Brain microvascular endothelial cell (primary cell): ENCODE measurements around the gene ROBO1.

Source experiments
- DNase-seq: peaks from one replicate; pipeline ENCODE4 v3.0.0-alpha.2; 2020
- H3K27ac ChIP-seq: fragments of 250-450 bp; sonication (Bioruptor Pico); 2 replicates; pipeline ENCODE4 v1.5.1; 2020; ENCODE audit warnings: mild to moderate bottlenecking, moderate library complexity
- H3K27me3 ChIP-seq: fragments of 250-450 bp; sonication (Bioruptor Pico); replicated peaks from 2 replicates; pipeline ENCODE4 v1.5.1; 2020; ENCODE audit warnings: mild to moderate bottlenecking
- H3K36me3 ChIP-seq: fragments of 250-450 bp; sonication (Bioruptor Pico); replicated peaks from 2 replicates; pipeline ENCODE4 v1.5.1; 2020; ENCODE audit warnings: mild to moderate bottlenecking
- H3K4me3 ChIP-seq: 2 replicates; pipeline ENCODE4 v1.5.1; 2011; ENCODE audit warnings: low read depth, mild to moderate bottlenecking, control low read depth, low read length, moderate library complexity
- in situ Hi-C: cut with HindIII; loops from 2 replicates; pipeline ENCODE4 v1.10.0; 2017; ENCODE audit warnings: low sequenced_read_pairs, low pct_ligation_motif_present
- TF ChIP-seq, protein P1 (sequence below): IDR thresholded peaks from 2 replicates; pipeline ENCODE4 v1.5.1; 2011; ENCODE audit warnings: low read depth, mild to moderate bottlenecking, moderate library complexity, low read length, control low read depth, inconsistent platforms; ENCODE audit errors: missing control alignments

The ROBO1 gene

DNA sequence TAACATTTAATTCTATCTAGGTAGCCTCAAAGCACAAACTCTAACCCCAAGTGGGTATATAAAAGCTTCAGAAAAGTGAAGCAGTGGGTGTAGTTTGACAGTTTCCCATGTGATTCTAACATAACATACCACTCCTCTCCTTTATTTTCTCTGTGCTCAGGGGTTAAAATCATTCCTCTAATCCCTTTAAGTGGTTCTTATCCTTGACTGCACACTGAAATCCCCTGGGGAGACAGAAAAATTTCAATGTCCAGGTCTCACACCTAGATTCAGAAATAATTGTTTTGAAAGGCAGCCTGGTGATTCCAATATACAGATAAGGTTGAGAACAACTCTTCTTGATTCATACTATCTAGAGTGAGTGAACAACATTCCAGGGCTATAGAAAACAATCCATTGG, 986.4 kb downstream of the ROBO1 start:
- DNase-seq = no peak
- TF ChIP-seq, protein P1, sequence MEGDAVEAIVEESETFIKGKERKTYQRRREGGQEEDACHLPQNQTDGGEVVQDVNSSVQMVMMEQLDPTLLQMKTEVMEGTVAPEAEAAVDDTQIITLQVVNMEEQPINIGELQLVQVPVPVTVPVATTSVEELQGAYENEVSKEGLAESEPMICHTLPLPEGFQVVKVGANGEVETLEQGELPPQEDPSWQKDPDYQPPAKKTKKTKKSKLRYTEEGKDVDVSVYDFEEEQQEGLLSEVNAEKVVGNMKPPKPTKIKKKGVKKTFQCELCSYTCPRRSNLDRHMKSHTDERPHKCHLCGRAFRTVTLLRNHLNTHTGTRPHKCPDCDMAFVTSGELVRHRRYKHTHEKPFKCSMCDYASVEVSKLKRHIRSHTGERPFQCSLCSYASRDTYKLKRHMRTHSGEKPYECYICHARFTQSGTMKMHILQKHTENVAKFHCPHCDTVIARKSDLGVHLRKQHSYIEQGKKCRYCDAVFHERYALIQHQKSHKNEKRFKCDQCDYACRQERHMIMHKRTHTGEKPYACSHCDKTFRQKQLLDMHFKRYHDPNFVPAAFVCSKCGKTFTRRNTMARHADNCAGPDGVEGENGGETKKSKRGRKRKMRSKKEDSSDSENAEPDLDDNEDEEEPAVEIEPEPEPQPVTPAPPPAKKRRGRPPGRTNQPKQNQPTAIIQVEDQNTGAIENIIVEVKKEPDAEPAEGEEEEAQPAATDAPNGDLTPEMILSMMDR = no peak
- no peaks in the 10 kb centered on the region for H3K27me3 ChIP-seq
- H3K4me3 ChIP-seq = no peak overlapping the region
- H3K36me3 ChIP-seq = no peaks in the 10 kb centered on the region
- no peak overlapping the region for H3K27ac ChIP-seq
- in situ Hi-C loops = no loop called here

- TF ChIP-seq, protein P1 = no peak
- no peaks in the 10 kb centered on the region for H3K36me3 ChIP-seq
- no peaks in the 10 kb centered on the region for H3K27me3 ChIP-seq
- no peak overlapping the region for H3K27ac ChIP-seq
- DNase-seq = no peak
- in situ Hi-C loops = no loop called here
- no peak overlapping the region for H3K4me3 ChIP-seq
These were observed 1001.9 kb downstream of the ROBO1 start for GRCh38 chr3:78765671-78766485.

DNA sequence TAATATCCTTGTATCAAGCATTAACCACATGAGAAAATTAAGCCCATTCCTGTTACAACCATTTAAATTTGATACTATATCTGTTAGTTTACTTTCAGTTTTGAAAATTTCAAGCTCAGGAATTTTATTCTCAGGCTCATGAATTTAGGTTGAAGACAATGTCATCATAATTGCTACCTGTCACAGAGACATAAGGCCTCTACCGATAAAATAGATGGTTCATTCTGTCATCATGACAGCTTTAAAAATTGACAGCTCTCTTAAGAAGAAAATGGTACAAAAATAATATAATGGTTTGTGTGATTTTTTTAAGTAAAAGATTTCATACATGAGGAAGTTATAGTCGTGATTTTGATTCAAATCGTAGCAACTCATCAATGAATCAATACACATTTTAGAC, 1003.2 kb downstream of the ROBO1 start:
- H3K27me3 ChIP-seq = no peaks in the 10 kb centered on the region
- DNase-seq = no peak
- TF ChIP-seq, protein P1 = no peak
- no peak overlapping the region for H3K4me3 ChIP-seq
- in situ Hi-C loops = no loop called here
- H3K36me3 ChIP-seq = no peaks in the 10 kb centered on the region
- H3K27ac ChIP-seq = no peak overlapping the region

DNA sequence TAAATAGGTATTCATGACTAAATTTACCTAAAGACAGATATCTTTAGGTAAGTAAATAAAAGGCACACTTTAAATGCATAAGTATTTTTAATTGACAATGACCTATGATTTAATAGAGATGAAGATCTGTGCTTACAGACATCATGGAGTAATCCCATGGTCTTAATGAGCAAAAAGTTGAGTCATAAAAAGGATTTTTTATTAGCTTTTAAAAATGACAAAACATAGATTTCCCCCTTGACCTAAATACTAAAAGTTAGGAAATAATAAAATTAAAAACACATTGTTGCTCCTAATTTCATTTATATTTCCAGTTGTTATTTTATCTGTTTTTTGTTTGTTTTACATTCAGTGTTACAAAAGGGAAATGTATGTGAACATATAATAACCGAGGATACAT, 1005.7 kb downstream of the ROBO1 start:
- Histone ChIP-seq H3K36me3 (no peaks in the 10 kb centered on the region), H3K27me3 (no peaks in the 10 kb centered on the region), H3K4me3 (no peak overlapping the region), H3K27ac (no peak overlapping the region)
- TF ChIP-seq, protein P1 = no peak
- DNase-seq = no peak
- in situ Hi-C loops = no loop called here

- no peak overlapping the region for H3K27ac ChIP-seq
- in situ Hi-C loops = no loop called here
- TF ChIP-seq, protein P1 = no peak
These were observed 1006.7 kb downstream of the ROBO1 start for GRCh38 chr3:78761126-78761525.

DNA sequence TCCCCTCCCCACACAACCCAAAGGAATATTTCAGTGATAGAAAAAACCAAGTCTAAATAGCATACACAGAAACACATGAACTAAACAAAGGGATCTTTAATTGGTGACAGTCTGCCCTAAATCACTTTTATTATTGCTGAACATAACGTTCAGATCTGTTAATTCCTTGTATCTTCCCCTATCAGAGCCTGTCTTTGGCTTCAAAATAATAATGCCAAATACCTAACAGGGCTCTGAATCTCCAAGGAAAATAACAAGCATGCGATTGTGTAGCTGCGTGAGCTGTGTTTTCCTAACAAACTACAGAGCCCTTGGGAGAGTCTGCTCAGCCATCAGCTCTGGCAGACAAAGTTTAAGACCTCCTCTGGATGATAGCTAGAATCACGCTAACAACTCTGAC, 1010.1 kb downstream of the ROBO1 start:
- Histone ChIP-seq H3K36me3 (no peaks in the 10 kb centered on the region), H3K4me3 (no peak overlapping the region), H3K27me3 (no peaks in the 10 kb centered on the region), H3K27ac (no peak overlapping the region)
- TF ChIP-seq, protein P1 = no peak
- DNase-seq = no peak
- in situ Hi-C loops = no loop called here

More at GRCh38 chr3:78761126-78761525, 1006.7 kb downstream of the ROBO1 start:
- Histone ChIP-seq H3K27me3 (no peaks in the 10 kb centered on the region), H3K36me3 (no peaks in the 10 kb centered on the region), H3K4me3 (no peak overlapping the region)
- DNase-seq = no peak
